ENCODE data around the gene SLCO3A1. TPM values are rescaled to one million over a fixed set of nuclear protein-coding genes. Genes with fewer than 3 reads are reported as not detected.

The SLCO3A1 gene
- total and polyA plus RNA-seq, 10 donors, result 7.5 to 79.5 (median 40.7) TPM

DNA sequence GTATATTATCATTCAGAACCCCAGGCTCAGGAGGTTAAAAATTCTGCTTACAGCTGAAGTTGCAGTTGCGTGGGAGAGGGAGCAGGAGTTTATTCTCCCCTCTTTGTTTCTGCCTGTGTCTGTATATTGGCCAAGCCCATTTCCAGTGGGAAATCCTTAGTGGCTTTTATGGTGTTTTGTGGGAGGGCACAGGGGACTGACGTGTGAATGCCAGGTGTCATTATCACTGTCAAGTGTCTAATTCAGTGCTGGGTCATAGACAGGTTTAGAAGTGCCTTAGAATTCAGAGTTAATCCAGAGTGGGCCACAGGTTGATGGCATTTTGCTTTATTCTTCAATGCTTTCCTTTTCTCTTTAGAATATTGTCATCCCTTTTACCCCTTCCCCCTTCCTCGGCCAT is 33.4 kb downstream of the SLCO3A1 start:
- intact Hi-C loops (cut with DNase I; ENCODE audit: low total_unique reads), result no loop called here

DNA sequence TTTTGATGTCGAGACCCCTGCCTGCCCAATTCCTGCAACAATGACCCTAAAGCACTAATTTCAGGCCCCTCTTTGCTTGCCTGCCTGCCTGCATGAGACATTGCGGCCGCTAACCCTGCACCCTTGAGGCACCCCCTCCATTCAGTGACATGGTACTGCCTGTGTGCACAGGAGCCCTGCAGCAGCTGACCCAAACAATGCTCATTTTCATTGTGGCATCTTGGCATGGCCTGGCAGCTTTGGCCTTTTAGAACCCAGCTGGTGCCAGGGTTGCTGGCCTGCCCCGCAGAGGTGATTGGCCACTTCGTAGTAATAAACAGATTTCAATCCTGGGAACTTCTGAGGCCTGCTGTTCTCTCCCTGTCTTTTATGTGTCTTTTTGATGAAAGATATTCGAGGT is 33.8 kb downstream of the SLCO3A1 start:
- WGBS, 5 donors, result 76 to 89% (median 83%) methylated on average over 6 of the region's 6 CpGs

More for the DNA sequence above, 33.4 kb downstream of the SLCO3A1 start:
- 61 to 85% (median 74%) methylated on average over 3 of the region's 3 CpGs for WGBS, 5 donors
- DNase-seq, result no peak
- H3K4me3 ChIP-seq, result no peak overlapping the region
- H3K36me3 ChIP-seq, result no peaks in the 10 kb centered on the region
- no peaks in the 10 kb centered on the region for H3K9me3 ChIP-seq
- TF ChIP-seq, protein P1, sequence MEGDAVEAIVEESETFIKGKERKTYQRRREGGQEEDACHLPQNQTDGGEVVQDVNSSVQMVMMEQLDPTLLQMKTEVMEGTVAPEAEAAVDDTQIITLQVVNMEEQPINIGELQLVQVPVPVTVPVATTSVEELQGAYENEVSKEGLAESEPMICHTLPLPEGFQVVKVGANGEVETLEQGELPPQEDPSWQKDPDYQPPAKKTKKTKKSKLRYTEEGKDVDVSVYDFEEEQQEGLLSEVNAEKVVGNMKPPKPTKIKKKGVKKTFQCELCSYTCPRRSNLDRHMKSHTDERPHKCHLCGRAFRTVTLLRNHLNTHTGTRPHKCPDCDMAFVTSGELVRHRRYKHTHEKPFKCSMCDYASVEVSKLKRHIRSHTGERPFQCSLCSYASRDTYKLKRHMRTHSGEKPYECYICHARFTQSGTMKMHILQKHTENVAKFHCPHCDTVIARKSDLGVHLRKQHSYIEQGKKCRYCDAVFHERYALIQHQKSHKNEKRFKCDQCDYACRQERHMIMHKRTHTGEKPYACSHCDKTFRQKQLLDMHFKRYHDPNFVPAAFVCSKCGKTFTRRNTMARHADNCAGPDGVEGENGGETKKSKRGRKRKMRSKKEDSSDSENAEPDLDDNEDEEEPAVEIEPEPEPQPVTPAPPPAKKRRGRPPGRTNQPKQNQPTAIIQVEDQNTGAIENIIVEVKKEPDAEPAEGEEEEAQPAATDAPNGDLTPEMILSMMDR (IDR thresholded peaks at IDR 0.05 in 8 of 11, conservative IDR thresholded peaks at IDR 0.05 in 3 of 11), result no peak
- TF ChIP-seq POLR2A (IDR thresholded peaks at IDR 0.05) (no peak), POLR2AphosphoS5 (IDR thresholded peaks at IDR 0.05) (no peak)
- no peaks in the 10 kb centered on the region for H3K27me3 ChIP-seq (replicated peaks in 1 of 7)
- peaks cover 0 to 58% (median 16%) of the 10 kb centered on the region in 6 donors for H3K4me1 ChIP-seq
- no peak overlapping the region for H3K27ac ChIP-seq

DNA sequence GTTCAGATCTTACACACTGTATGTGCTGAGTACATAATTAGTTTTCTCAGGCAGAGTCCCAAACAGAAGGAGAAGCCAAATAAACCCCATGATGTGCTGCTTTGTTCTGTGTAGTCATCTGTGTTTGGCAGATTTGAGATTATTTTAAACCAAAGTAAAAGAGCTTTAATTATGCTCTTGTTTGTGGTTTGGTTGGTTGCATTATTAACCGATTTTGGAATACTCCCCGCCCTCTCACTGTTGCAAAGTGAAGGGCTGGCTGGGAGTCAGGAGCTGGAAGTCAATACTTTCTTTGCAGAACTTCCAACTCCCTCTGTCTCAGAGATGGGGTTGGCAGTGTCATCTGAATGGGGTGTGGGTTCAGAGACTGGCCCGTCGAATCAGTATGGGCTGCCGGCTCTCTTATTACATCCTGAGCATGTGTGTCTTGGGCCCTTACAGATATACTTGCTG is 34.4 kb downstream of the SLCO3A1 start:
- 64 to 74% (median 64%) methylated on average over 5 of the region's 5 CpGs for WGBS, 5 donors
- Histone ChIP-seq H3K4me1 (peaks cover 0 to 58% (median 16%) of the 10 kb centered on the region in 6 donors), H3K9me3 (peaks cover 0 to 1% (median under 1%) of the 10 kb centered on the region in 8 donors), H3K4me3 (no peak overlapping the region), H3K27me3 (replicated peaks in 1 of 7) (no peaks in the 10 kb centered on the region), H3K36me3 (peaks cover 0 to 4% (median 0%) of the 10 kb centered on the region in 6 donors), H3K27ac (no peak overlapping the region)
- no peak for DNase-seq
- TF ChIP-seq POLR2AphosphoS5 (IDR thresholded peaks at IDR 0.05) (no peak), POLR2A (IDR thresholded peaks at IDR 0.05) (no peak)
- TF ChIP-seq, protein P1 (IDR thresholded peaks at IDR 0.05 in 8 of 11, conservative IDR thresholded peaks at IDR 0.05 in 3 of 11), result no peak
- intact Hi-C loops (cut with DNase I; ENCODE audit: low total_unique reads), result no loop called here

More for the DNA sequence above, 33.8 kb downstream of the SLCO3A1 start:
- Histone ChIP-seq H3K27me3 (replicated peaks in 1 of 7) (no peaks in the 10 kb centered on the region), H3K27ac (no peak overlapping the region), H3K4me1 (peaks cover 0 to 62% (median 16%) of the 10 kb centered on the region in 6 donors), H3K9me3 (no peaks in the 10 kb centered on the region), H3K36me3 (peaks cover 0 to 2% (median 0%) of the 10 kb centered on the region in 6 donors), H3K4me3 (no peak overlapping the region)
- no peak for DNase-seq
- TF ChIP-seq, protein P1 (IDR thresholded peaks at IDR 0.05 in 8 of 11, conservative IDR thresholded peaks at IDR 0.05 in 3 of 11), result no peak
- TF ChIP-seq POLR2AphosphoS5 (IDR thresholded peaks at IDR 0.05) (no peak), POLR2A (IDR thresholded peaks at IDR 0.05) (no peak)
- intact Hi-C loops (cut with DNase I; ENCODE audit: low total_unique reads), result no loop called here

DNA sequence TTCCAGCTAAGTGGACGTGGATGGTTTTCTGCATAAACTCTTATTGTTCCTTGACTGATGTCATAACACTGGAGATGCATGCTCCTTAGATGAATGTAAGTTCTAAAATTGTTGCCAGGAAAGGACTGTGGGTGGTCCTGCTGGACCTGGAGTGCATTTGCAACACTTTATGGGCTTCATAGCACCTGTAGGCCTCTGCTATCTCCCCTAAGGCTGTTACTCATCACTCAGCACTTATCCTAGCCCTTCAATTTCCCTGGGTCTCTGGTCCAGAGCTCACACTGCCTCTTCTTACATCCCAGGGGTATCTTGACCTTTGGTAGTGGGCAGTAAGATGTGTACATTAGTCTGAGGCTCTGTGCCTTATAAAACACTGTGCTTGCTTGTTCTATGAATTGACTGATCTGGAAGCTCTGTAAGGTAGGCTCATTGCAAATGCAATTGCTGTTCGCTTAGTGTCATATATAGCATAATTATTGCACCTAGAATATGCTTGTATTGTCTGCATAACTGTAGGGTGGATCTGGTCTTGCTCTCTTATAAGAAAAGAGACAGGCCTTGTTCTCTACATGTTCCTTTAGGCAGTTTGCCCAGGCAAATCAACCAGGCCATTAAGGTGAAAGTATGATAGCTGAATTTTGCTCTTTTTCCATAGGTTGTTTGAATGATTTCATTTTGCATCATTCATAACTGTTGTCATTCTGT is 35.8 kb downstream of the SLCO3A1 start:
- TF ChIP-seq, protein P1 (IDR thresholded peaks at IDR 0.05 in 8 of 11, conservative IDR thresholded peaks at IDR 0.05 in 3 of 11), result no peak
- TF ChIP-seq POLR2AphosphoS5 (IDR thresholded peaks at IDR 0.05) (no peak), POLR2A (IDR thresholded peaks at IDR 0.05) (no peak)
- no peak for DNase-seq
- intact Hi-C loops (cut with DNase I; ENCODE audit: low total_unique reads), result no loop called here
- Histone ChIP-seq H3K36me3 (peaks cover 0 to 4% (median 0%) of the 10 kb centered on the region in 6 donors), H3K27me3 (replicated peaks in 1 of 7) (no peaks in the 10 kb centered on the region), H3K4me1 (peaks cover 0 to 55% (median 16%) of the 10 kb centered on the region in 6 donors), H3K9me3 (peaks cover 0 to 11% (median 7%) of the 10 kb centered on the region in 8 donors), H3K4me3 (no peak overlapping the region), H3K27ac (no peak overlapping the region)
- 92 to 97% (median 96%) methylated on average over 2 of the region's 2 CpGs for WGBS, 5 donors
